SH-SY5Y (cell line): ENCODE data around the gene SP9.

Experiments
- GATA2 ChIP-seq: IDR thresholded peaks from 2 replicates; pipeline ENCODE4 v1.6.1; 2011; ENCODE audit warnings: mild to moderate bottlenecking, low read depth, low read length
- GATA3 ChIP-seq: IDR thresholded peaks from 2 replicates; pipeline ENCODE4 v1.6.1; 2011; ENCODE audit warnings: low read depth, mild to moderate bottlenecking, low read length, moderate library complexity

DNA sequence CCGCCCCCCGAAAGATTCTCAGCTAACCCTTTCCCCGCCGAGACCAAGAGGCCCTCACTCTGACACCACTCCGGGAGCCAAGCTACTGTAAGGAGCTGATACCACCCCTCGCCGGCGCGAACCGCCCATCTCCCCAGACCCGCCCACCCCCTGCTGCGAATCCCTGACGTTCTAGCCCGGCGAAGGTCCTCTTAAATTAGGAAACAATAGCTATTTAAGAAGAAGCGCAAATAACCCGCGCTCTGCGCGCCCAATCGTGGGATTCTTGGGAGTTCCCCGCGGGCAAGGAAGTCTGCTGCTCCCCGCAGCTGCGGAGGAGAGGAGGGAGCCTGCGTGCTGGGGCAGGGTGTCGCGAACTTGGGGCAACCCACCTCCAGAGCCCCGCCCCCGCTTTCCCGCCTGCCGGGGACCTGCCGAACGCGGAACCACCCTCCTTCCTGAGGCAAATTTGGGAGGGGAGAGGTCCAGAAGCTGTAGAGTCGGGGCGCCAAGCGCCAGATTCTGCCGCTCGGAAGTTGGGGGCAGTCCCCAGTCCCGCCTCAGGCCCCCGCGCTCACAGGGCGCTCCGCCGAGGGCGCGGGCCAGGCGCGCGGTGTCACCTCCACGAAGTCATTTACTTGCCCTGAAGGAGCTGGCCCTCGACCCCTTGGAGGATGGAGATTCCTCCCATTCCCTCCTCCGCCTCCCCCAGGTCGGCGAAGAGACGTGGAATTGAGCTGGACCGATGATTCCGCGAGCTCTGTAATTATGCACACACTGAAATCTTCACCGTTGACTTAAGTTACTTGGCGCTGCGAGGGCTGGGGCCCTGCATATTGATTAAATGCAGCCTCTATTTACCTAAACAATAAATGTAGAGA is 8.4 kb upstream of the SP9 start:
- TF ChIP-seq GATA2 (no peak), GATA3 (no peak)
